GM23338 (cell line): ENCODE measurements around the gene SLC4A5. TPM values are rescaled to one million over a fixed set of nuclear protein-coding genes. Genes with fewer than 3 reads are reported as not detected.

ENCODE experiments used
- ATAC-seq: fragments of 200-7000 bp; cut with Tn5 transposase; 3 replicates; pipeline ENCODE4 v1.9.1; 2020
- DNase-seq: peaks from one replicate; pipeline ENCODE4 v3.0.0-alpha.2; 2015; ENCODE audit warnings: low spot score
- H2AFZ ChIP-seq: fragments of 200-600 bp; sonication (generic); 2 replicates; pipeline ENCODE4 v1.8.0; 2016; ENCODE audit warnings: antibody characterized with exemption, mild to moderate bottlenecking, moderate library complexity
- H3F3A ChIP-seq: fragments of 200-600 bp; sonication (generic); replicated peaks from 2 replicates; pipeline ENCODE4 v1.8.0; 2017; ENCODE audit warnings: antibody characterized with exemption, mixed run types, low read depth
- H3K27ac ChIP-seq: fragments of 200-600 bp; sonication (generic); 2 replicates; pipeline ENCODE4 v1.6.1; 2016; ENCODE audit warnings: low read depth
- H3K27me3 ChIP-seq: fragments of 200-600 bp; sonication (generic); 2 replicates; pipeline ENCODE4 v1.8.0; 2016; ENCODE audit warnings: mild to moderate bottlenecking, mixed run types, moderate library complexity; ENCODE audit not compliant: insufficient read depth
- H3K36me3 ChIP-seq: fragments of 200-600 bp; sonication (generic); 2 replicates; pipeline ENCODE4 v1.8.0; 2016; ENCODE audit warnings: mild to moderate bottlenecking; ENCODE audit not compliant: insufficient read depth
- H3K4me1 ChIP-seq: fragments of 200-600 bp; sonication (generic); 2 replicates; pipeline ENCODE4 v1.8.0; 2016; ENCODE audit warnings: mild to moderate bottlenecking, moderate library complexity; ENCODE audit not compliant: insufficient read depth
- H3K4me2 ChIP-seq: fragments of 200-600 bp; sonication (generic); 2 replicates; pipeline ENCODE4 v1.7.1; 2017; ENCODE audit warnings: mixed run types
- H3K4me3 ChIP-seq: fragments of 200-600 bp; sonication (generic); 2 replicates; pipeline ENCODE4 v1.6.1; 2016; ENCODE audit warnings: mixed run types
- H3K79me2 ChIP-seq: fragments of 200-600 bp; sonication (generic); replicated peaks from 2 replicates; pipeline ENCODE4 v1.8.0; 2017; ENCODE audit warnings: mild to moderate bottlenecking; ENCODE audit not compliant: insufficient read depth
- H3K9me2 ChIP-seq: fragments of 200-600 bp; sonication (generic); 2 replicates; pipeline ENCODE4 v1.8.0; 2017; ENCODE audit not compliant: insufficient read depth
- H4K20me1 ChIP-seq: fragments of 200-600 bp; sonication (generic); replicated peaks from 2 replicates; pipeline ENCODE4 v1.8.0; 2017; ENCODE audit warnings: mild to moderate bottlenecking; ENCODE audit not compliant: insufficient read depth
- H3K27ac Mint-ChIP-seq: 2 replicates; pipeline ENCODE4 v1.8.0; 2020; ENCODE audit warnings: inconsistent platforms, mild to moderate bottlenecking, moderate library complexity, mixed read lengths
- H3K27me3 Mint-ChIP-seq: 3 replicates; pipeline ENCODE4 v1.8.0; 2022; ENCODE audit warnings: low read depth, mild to moderate bottlenecking, moderate library complexity, mixed read lengths, inconsistent platforms; ENCODE audit not compliant: insufficient read depth, poor library complexity
- H3K36me3 Mint-ChIP-seq: 3 replicates; pipeline ENCODE4 v1.8.0; 2021; ENCODE audit warnings: low read depth, mild to moderate bottlenecking, inconsistent platforms, moderate library complexity, mixed read lengths
- H3K4me1 Mint-ChIP-seq: 3 replicates; pipeline ENCODE4 v1.8.0; 2020; ENCODE audit warnings: mild to moderate bottlenecking, inconsistent platforms, mixed read lengths
- H3K4me3 Mint-ChIP-seq: 3 replicates; pipeline ENCODE4 v1.8.0; 2021; ENCODE audit warnings: moderate library complexity, mild to moderate bottlenecking, inconsistent platforms, mixed read lengths
- H3K9me3 Mint-ChIP-seq: 3 replicates; pipeline ENCODE4 v1.8.0; 2020; ENCODE audit warnings: moderate library complexity, mild to moderate bottlenecking, inconsistent platforms, mixed read lengths
- CREB1 ChIP-seq: fragments of 250-450 bp; sonication (Bioruptor Pico); IDR thresholded peaks from 2 replicates; pipeline ENCODE4 v1.5.0; 2020; ENCODE audit warnings: low read depth, mild to moderate bottlenecking, moderate library complexity
- EZH2 ChIP-seq: fragments of 200-600 bp; sonication (generic); IDR thresholded peaks from one replicate; pipeline ENCODE4 v1.8.0; 2017; ENCODE audit warnings: antibody characterized with exemption, mild to moderate bottlenecking, low read depth; ENCODE audit not compliant: unreplicated experiment
- EZH2phosphoT487 ChIP-seq: fragments of 200-600 bp; sonication (generic); IDR thresholded peaks from one replicate; pipeline ENCODE4 v1.8.1; 2018; ENCODE audit warnings: antibody characterized with exemption; ENCODE audit not compliant: unreplicated experiment
- JUNB ChIP-seq: IDR thresholded peaks from one replicate; pipeline ENCODE4 v1.6.1; 2016; ENCODE audit warnings: antibody characterized with exemption; ENCODE audit not compliant: unreplicated experiment
- NANOG ChIP-seq: IDR thresholded peaks from 2 replicates; pipeline ENCODE4 v1.6.1; 2016; ENCODE audit warnings: antibody characterized with exemption, borderline replicate concordance
- POLR2AphosphoS5 ChIP-seq: IDR thresholded peaks from 2 replicates; pipeline ENCODE4 v1.6.1; 2016; ENCODE audit warnings: antibody characterized with exemption, low read depth
- STAT1 ChIP-seq: IDR thresholded peaks from one replicate; pipeline ENCODE4 v1.6.1; 2016; ENCODE audit warnings: antibody characterized with exemption; ENCODE audit not compliant: unreplicated experiment
- ZNF114 ChIP-seq: fragments of 250-450 bp; sonication (Bioruptor Pico); IDR thresholded peaks from 2 replicates; pipeline ENCODE4 v1.5.0; 2020; ENCODE audit warnings: mild to moderate bottlenecking, moderate library complexity
- ZNF331 ChIP-seq: fragments of 250-450 bp; sonication (Bioruptor Pico); IDR thresholded peaks from 2 replicates; pipeline ENCODE4 v1.5.0; 2020; ENCODE audit warnings: low read depth, mild to moderate bottlenecking, moderate library complexity
- ZNF462 ChIP-seq: fragments of 250-450 bp; sonication (Bioruptor Pico); IDR thresholded peaks from 2 replicates; pipeline ENCODE4 v1.5.0; 2020; ENCODE audit warnings: mild to moderate bottlenecking, moderate library complexity
- polyA plus RNA-seq: library from polyadenylated mRNA; unstranded; fragments of >200 nt; fragmentation: Nextera tagmentation; extraction: Ambion mirVana; gene quantifications from 2 replicates; pipeline ENCODE4 v1.2.1, GENCODE V29; 2016
- total RNA-seq: library from RNA; depleted of rRNA; stranded (reverse); fragments of >200 nt; shearing (Covaris generic); gene quantifications from 2 replicates; pipeline ENCODE4 v1.2.3, GENCODE V29; 2014
- TF ChIP-seq, protein P1 (sequence below): IDR thresholded peaks from 2 replicates; pipeline ENCODE4 v1.6.1; 2016; ENCODE audit warnings: antibody characterized with exemption
- TF ChIP-seq, protein P2 (sequence below): IDR thresholded peaks from one replicate; pipeline ENCODE4 v1.6.1; 2018; ENCODE audit warnings: antibody characterized with exemption; ENCODE audit not compliant: unreplicated experiment

The SLC4A5 gene
- total and polyA plus RNA-seq, 2 experiments from 2014 or later = 0.24 to 0.70 TPM

GRCh38 chr2:74223941-74224770 is 119.1 kb downstream of the SLC4A5 start (continued):
- TF ChIP-seq ZNF462 (CRISPR knock-in tag) = no peak

GRCh38 chr2:74222300-74222650 is 120.9 kb downstream of the SLC4A5 start:
- Mint-ChIP-seq H3K4me3 (no peak overlapping the region), H3K4me1 (peaks cover 19% of the 10 kb centered on the region), H3K27me3 (peaks cover 30% of the 10 kb centered on the region), H3K36me3 (peaks cover 40% of the 10 kb centered on the region), H3K9me3 (no peaks in the 10 kb centered on the region; the same call in 2 of the 3 replicates), H3K27ac (no peak overlapping the region)
- H3K4me2 ChIP-seq = no peak overlapping the region
- peaks cover 30% of the 10 kb centered on the region for H4K20me1 ChIP-seq
- H3K27ac ChIP-seq = peak overlapping the region; percentile 60; the same call in 1 of the 2 replicates
- no peak for DNase-seq
- peaks cover 7% of the 10 kb centered on the region for H3K36me3 ChIP-seq
- H3K4me3 ChIP-seq = no peak overlapping the region
- H3K9me2 ChIP-seq = peaks cover 18% of the 10 kb centered on the region
- no peaks in the 10 kb centered on the region; the same call in 1 of the 2 replicates for H3K79me2 ChIP-seq
- no peak for ATAC-seq
- H2AFZ ChIP-seq = no peak overlapping the region
- peaks cover 33% of the 10 kb centered on the region; the same call in 1 of the 2 replicates for H3F3A ChIP-seq
- H3K27me3 ChIP-seq = no peaks in the 10 kb centered on the region
- H3K4me1 ChIP-seq = 0 out of 2 replicates have a peak, but pooled peaks cover 5% of the 10 kb centered on the region
- TF ChIP-seq CREB1 = no peak
- no peak for TF ChIP-seq ZNF331
- TF ChIP-seq STAT1 = no peak
- no peak; the same call in none of the 2 replicates for TF ChIP-seq POLR2AphosphoS5
- no peak for TF ChIP-seq EZH2phosphoT487
- no peak for TF ChIP-seq ZNF114 (CRISPR knock-in tag)
- no peak for TF ChIP-seq EZH2
- no peak for TF ChIP-seq NANOG
- TF ChIP-seq, protein P1, sequence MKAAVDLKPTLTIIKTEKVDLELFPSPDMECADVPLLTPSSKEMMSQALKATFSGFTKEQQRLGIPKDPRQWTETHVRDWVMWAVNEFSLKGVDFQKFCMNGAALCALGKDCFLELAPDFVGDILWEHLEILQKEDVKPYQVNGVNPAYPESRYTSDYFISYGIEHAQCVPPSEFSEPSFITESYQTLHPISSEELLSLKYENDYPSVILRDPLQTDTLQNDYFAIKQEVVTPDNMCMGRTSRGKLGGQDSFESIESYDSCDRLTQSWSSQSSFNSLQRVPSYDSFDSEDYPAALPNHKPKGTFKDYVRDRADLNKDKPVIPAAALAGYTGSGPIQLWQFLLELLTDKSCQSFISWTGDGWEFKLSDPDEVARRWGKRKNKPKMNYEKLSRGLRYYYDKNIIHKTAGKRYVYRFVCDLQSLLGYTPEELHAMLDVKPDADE = no peak
- no peak for TF ChIP-seq JUNB
- TF ChIP-seq, protein P2, sequence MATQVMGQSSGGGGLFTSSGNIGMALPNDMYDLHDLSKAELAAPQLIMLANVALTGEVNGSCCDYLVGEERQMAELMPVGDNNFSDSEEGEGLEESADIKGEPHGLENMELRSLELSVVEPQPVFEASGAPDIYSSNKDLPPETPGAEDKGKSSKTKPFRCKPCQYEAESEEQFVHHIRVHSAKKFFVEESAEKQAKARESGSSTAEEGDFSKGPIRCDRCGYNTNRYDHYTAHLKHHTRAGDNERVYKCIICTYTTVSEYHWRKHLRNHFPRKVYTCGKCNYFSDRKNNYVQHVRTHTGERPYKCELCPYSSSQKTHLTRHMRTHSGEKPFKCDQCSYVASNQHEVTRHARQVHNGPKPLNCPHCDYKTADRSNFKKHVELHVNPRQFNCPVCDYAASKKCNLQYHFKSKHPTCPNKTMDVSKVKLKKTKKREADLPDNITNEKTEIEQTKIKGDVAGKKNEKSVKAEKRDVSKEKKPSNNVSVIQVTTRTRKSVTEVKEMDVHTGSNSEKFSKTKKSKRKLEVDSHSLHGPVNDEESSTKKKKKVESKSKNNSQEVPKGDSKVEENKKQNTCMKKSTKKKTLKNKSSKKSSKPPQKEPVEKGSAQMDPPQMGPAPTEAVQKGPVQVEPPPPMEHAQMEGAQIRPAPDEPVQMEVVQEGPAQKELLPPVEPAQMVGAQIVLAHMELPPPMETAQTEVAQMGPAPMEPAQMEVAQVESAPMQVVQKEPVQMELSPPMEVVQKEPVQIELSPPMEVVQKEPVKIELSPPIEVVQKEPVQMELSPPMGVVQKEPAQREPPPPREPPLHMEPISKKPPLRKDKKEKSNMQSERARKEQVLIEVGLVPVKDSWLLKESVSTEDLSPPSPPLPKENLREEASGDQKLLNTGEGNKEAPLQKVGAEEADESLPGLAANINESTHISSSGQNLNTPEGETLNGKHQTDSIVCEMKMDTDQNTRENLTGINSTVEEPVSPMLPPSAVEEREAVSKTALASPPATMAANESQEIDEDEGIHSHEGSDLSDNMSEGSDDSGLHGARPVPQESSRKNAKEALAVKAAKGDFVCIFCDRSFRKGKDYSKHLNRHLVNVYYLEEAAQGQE = no peak
